HL-60/S4 treated with phorbol 12-myristate 13-acetate at 8.2 ng/mL for 4 days and 3 days (cell line): Measurements from ENCODE around the gene VANGL2.

Source experiments
- in situ Hi-C: fragments of 300-500 bp; cut with MboI; formaldehyde crosslinking; loops from 2 replicates; pipeline ENCODE4 v1.15.0; 2022; ENCODE audit warnings: low sequenced_read_pairs

Gene VANGL2

DNA sequence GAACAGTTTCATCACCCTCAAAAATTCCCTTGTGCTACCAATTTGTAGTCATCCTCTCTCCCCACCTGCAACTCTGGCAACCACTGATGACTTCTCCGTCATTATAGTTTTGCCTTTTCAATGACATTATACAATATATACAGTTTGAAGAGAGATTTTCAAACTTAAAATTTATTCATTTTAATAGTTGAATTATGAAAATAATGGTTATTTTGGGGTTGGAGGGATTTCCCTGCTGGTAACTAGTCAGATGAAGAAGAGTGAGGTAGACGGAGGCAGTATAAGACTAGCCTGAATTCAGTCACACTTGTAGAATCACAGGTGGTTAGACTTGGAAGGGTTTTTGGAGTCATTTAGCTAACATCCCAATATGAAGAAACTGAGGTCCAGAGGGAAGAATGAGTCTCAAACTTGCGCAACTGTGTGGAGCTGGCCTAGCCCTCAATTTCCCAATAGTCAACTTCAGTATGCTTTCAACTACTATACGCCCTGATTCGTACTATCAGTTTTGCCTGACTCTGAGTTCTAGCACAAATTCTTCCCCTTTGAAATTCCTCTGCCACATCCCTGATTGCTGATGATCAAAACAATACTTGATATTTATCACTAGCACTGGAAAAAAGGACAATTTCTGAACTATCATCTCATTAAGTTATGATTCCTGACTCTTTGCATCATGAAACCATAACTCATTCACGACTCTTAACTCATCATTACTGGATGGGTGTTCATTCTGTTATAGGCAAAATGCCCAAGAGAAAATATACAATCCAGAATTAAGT, 54.2 kb downstream of the VANGL2 start:
- in situ Hi-C loops = no loop called here

- in situ Hi-C loops = no loop called here
Observed at GRCh38 chr1:160455153-160455517, 54.8 kb downstream of the VANGL2 start.

GRCh38 chr1:160459056-160459455, 58.7 kb downstream of the VANGL2 start:
- in situ Hi-C loops = no loop called here

DNA sequence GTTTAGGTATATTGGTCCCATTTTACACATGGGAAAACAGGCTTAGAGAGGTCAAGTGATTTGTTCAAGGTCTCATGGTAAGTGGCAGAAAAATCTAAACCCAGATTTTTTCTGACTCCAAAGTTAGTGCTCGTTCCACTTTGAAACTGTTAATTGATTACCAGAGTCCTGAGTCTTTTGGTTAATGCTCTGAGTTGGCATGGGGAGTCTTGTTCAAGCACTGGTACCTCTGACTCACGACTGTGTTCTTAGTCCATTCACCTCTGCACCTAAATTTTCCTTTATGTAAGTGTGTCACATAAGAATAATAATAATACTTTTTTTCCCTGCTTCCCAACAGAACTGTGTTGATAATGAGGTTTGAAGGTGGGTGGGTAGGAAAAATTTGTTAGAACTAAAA, 59.3 kb downstream of the VANGL2 start:
- in situ Hi-C loops = no loop called here

DNA sequence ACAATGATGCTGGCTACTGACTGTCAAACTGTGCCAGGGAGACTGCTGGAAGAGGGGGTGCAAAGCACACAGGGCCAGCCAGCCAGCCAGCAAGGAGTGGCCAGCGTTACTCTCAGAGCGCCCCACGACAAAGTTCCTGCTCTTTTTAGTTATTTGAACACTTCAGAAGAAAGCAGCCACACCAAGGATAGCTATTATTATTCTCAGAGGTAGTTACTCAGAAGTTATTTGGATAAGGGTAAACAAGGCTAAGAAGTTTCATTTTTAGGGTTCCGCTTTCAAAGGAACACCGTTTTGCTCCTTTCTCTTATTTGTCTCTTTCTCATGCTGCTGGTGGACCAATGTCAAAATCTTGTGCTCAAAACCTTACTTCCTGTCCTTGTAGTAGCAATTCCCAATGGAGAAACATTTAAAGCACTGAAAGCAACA, 59.9 kb downstream of the VANGL2 start:
- in situ Hi-C loops = no loop called here

GRCh38 chr1:160460683-160461287, 60.4 kb downstream of the VANGL2 start:
- in situ Hi-C loops = no loop called here

DNA sequence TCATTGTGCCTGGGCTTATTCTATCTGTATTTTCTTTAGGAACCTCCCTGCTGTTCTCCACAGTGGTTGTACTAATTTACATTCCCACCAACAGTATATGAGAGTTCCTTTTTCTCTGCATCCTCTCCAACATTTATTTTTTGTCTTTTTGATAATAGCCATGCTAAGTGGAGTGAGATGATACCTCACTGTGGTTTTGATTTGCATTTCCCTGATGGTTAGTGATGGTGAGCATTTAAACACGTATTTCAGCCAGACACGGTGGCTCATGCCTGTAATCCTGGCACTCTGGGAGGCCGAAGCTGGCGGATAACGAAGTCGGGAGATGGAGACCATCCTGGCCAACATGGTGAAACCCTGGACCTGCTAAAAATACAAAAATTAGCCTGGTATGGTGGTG, 64.8 kb downstream of the VANGL2 start:
- in situ Hi-C loops = no loop called here

GRCh38 chr1:160466961-160467360, 66.6 kb downstream of the VANGL2 start:
- in situ Hi-C loops = no loop called here

DNA sequence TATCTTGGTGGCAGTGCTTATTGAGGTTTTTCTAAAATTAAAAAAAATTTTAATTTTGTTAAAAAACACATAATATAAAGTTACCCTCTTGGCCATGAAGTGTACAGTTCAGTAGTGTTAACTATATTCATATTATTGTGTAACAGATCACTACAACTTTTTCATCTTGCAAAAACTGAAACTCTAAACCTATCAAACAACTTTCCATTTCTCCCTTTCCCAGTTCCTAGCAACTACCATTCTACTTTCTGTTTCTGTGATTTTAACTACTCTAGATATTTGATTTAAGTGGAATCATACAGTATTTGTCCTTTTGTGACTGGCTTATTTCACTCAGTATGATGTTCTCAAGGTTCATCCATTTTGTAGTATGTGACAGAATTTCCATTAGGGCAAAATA, 67.2 kb downstream of the VANGL2 start:
- in situ Hi-C loops = no loop called here

DNA sequence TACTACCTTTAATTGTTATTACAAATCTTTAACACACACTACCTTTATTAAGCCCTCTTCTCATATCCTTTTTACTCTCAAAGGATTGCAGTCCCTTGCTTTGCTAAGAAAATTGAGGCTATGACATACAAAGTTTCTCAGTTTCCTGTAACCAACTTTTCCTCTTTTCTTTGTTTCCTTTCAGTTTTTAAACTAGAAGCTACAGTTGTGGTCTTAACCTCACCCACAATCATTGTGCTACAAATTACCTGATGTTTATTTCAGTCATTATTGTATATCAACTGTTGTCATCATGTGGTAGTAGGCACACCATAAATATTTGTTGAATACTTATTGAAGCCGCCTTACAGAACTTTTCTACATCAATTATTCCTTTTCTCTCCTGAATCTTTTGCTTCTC, 70.9 kb downstream of the VANGL2 start:
- in situ Hi-C loops = no loop called here

DNA sequence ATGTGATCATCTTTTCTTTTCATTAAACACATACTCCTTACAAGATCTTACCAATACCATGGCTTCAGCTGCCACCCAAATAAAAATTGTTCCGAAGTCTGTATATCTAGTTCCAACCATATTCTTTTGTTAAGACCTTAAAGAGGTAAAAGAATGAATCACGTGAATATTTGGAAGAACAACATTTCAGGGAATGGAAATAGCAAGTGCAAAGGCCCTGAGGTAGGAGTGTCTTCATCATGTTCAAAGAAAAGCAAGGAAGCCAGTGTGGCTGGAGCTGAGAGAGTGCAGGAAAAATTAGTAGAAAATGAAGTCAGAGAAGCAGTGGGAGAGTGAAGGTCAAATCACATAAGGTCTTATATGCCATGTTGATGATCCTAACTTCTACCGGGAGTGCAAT, 71.7 kb downstream of the VANGL2 start:
- in situ Hi-C loops = no loop called here

DNA sequence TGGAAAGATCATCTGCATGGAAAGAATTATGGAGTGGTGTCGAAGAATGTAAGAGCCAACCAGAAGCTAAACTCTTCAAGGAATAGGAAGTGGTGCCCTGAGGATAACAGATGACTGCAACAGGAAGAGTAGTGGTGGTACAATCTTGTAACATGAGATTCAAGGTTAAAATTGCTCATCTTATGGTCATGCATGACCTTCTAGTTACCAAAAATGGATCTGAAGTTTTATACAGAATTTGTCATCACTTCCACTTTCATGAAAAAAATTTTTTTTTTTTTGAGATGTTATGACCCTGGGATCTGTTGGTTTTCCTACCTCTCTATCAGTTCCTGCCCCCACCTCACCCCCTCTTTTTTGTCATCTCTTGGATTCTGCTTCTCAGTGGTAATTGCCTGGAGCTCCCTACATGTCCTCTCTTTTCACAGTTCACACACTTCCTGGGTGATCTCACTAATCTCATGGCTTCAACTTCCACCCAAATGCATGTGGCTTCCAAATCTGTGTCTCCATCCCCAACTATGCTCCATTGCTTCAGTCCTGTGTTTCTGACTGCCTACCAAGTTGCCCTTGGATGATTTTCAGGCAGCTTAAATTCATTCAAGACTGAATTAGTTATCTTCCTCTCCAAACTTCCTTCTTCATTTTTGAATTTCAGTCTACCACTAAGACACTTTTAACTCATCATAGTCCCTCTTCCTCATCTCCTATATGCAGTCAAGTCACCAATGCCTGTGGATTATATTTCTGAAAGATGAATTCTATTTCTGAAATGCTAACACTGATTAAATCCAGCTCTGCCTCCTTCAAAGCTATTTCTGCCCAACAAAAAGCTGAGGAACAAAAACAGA, 74.3 kb downstream of the VANGL2 start:
- in situ Hi-C loops = no loop called here
